Activated T-cell treated with anti-CD3 and anti-CD28 coated beads for 48 hours (primary cell): ENCODE measurements around the gene EXOSC2.

Experiments used
- DNase-seq: peaks from one replicate; pipeline ENCODE4 v3.0.0-alpha.2; 2020; ENCODE audit warnings: low read depth

Gene EXOSC2, protein sequence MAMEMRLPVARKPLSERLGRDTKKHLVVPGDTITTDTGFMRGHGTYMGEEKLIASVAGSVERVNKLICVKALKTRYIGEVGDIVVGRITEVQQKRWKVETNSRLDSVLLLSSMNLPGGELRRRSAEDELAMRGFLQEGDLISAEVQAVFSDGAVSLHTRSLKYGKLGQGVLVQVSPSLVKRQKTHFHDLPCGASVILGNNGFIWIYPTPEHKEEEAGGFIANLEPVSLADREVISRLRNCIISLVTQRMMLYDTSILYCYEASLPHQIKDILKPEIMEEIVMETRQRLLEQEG

GRCh38 chr9:130693426-130694191, at the start of gene EXOSC2:
EXOSC2 (plus strand) TSS chr9:130693780; CDS start chr9:130693792, 12 bp downstream.
- peak; percentile 95 for DNase-seq

- DNase-seq = no peak
Measured at GRCh38 chr9:130651221-130651620, 42.4 kb upstream of the EXOSC2 start.

- no peak for DNase-seq
Measured at GRCh38 chr9:130651752-130652151, 41.8 kb upstream of the EXOSC2 start.

GRCh38 chr9:130654879-130655278, 38.7 kb upstream of the EXOSC2 start:
- no peak for DNase-seq

- DNase-seq = no peak
Measured at GRCh38 chr9:130658893-130659698, 34.5 kb upstream of the EXOSC2 start.

- DNase-seq = no peak
Measured at GRCh38 chr9:130659699-130660248, 33.8 kb upstream of the EXOSC2 start.

DNA sequence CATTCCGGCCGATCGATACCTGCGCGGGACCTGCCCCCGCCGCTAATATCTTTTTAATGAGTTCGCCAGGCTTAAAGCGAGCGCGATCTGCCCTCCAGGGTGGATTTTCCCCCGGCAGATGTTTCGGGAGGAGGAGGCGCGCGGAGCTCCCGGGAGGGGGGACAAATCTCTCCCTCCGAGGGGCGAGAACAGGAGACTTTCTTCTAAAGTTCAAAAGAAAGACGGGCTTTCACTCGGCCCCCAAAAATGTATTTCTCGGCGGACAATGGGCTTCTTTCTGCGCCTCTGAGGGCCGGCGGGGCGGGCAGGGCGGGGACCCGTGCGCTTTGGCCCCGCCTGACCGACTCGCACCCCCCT, 33.3 kb upstream of the EXOSC2 start:
- no peak for DNase-seq

GRCh38 chr9:130660683-130661450, 32.7 kb upstream of the EXOSC2 start:
- no peak for DNase-seq

DNA sequence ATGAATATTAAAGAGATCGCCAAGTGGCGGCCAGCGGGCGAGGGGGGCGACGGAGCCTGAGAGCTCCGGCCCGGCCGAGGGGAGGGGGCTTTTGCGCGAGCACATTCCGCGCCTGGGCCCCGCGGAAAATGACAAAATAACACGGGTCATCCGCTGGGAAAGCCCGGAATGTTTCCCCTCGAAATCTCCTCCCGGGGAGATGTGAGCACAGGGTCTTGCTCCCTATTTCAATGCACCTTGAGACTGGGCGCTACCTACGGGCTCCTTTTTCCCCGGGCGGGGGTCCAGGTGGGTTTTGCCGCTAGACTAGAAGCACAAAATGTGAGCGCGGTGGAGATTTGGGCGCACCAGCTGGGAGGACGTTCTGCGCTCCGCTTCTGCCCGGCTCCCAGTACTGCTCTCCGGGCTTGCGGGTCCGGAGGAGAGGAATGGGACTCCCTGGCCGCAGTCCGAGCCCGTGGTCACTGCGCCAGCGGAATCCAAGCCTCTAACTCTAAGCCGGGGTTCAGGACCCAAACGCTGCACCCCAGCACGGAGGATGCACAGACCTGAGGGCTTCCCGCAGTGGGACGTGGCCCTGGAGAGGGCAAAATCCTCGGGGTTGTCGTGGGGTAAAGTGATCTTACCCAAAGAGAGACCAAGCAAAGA, 32.0 kb upstream of the EXOSC2 start:
- DNase-seq = no peak

DNA sequence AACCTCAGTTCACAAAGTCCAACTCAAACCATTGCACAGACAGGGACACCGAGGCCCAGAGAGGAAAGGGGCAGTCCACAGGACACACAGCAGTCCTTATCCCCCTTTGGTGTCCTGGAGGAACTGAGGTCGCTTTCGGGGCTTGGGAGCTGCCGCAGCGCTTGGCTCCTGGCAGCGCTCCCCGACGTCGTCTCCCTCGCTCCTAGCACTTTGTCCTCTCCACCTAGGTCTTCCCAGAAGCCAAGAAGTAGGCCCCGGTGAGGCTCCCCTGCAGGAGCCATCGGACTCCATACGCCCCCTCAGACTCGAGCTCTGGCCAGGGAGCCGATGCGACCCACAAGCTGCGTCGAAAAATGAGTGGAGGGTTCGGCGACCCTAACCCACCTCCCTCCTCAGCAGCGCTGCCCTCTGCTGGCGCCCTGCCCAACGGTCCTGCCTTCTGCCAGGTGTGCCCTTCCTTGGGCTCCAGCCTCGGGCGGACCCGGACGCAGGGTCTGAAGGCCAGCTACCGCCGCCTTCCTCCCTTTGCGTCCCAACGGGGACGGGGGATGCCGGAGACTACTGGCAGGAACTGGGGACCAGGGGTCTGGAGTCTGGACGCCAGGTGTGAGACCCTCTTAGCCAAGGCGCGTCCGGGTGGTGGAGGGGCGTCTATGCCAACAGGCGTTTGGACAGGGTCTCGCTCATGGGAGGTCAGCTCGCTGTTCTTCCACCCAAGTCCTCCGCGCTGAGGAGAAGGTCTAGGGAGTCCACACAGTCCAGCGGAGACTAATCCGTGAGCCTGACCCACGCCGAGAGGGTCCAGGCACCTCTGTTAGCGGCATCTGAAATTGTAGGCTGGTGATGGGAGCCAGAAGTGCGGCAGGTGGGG, 31.2 kb upstream of the EXOSC2 start:
- no peak for DNase-seq

- DNase-seq = no peak
Measured at GRCh38 chr9:130662970-130663257, 30.7 kb upstream of the EXOSC2 start.

DNA sequence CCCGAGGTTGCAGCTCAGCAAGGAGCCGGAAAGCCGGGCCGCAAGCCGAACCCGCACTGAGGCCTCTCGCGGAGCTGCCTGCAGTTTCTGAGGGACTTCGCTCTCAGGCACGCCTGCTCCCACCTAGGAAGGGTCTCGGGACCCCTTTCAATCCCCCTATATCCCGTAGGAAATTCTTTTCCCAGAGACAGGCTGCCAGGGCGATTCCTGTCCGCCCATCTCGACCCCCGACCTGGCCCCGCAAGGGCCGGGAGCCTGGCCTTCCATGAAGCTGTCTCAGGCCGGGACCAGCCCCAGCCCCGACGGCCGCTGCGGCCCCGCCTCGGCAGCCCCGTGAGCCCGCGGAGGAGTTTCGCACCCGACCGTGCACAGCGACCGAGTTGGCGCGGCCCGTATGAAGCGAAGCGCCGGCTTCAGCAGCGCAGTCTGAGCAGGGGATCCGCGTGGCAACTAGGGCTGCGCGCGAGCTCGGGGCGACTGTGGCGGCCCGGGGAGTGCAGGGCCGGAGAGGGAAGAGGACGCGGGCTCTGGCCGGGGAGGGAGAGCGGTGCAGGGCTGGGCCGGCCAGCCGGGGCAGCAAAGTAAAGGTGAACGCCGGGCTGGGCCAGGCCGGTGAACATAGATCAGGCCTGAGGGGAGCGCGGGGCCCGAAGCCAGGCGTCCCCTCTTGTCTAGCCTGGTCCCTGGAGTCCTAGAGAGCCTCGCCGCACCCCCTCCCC, 30.2 kb upstream of the EXOSC2 start:
- no peak for DNase-seq

DNA sequence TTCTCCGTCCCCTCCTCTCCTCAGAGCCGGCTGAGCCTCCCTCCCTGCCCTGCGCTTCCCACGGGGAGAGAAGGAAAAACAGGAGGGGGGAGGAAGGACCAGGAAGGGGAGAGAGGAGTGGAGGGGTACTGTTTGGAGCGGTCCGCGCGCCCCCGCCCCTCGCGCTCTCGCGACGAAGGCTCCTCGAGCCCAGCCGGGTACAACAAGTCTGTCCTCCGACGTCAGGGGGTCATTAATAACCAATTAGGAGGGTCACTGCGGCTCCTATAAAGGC, 29.7 kb upstream of the EXOSC2 start:
- DNase-seq = no peak

GRCh38 chr9:130664251-130665028, 29.1 kb upstream of the EXOSC2 start, which contains the start of gene PRDM12:
PRDM12 (plus strand) TSS chr9:130664594; CDS start chr9:130664654, 60 bp downstream.
- DNase-seq = no peak

- DNase-seq = no peak
Measured at GRCh38 chr9:130665029-130665430, 28.6 kb upstream of the EXOSC2 start.

DNA sequence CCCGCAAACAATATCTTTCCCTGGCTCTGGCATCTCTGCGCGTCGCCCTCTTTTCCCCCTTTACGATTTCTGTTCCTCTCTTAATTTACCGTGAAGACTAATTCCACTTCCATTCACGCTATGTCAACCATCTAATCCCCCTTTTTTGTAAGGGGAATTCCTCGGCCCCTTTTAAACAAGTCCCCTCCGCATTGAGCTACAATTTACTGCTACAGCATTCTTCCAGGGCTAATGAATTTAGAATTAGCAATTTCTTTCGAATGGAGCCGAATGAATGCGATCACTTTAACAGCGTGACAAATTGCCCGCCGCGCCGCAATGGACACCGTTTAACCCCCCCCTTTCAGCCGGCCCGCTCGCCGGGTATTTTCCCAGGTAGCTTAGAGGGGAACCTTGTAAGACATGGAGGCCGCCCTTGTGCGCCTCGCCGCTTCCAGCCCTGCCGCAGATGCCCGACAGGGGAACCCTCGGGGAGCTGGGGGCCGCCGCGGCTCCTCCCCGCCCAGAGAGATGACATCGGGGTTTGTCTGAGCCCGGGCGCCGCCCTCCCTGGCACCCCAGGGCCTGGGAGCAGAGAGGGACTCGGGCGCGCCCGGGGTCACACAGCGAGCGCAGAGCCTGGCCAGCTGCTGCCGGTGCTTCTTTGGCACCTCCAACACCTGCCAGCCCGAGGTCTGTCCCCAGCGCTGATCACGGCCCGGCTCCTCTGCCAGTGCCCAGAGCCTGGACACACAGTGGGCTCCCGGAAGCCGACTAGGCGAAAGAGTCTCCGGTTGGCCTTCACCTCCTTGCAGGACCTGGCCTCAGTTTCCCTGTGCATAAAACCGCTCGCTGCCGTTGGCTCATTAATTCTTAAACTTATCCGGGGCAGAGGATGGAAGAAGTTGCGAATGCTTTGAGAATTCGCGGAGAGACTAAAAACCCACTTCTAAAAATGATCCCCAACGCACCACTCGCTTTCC, 27.9 kb upstream of the EXOSC2 start:
- DNase-seq = no peak

DNA sequence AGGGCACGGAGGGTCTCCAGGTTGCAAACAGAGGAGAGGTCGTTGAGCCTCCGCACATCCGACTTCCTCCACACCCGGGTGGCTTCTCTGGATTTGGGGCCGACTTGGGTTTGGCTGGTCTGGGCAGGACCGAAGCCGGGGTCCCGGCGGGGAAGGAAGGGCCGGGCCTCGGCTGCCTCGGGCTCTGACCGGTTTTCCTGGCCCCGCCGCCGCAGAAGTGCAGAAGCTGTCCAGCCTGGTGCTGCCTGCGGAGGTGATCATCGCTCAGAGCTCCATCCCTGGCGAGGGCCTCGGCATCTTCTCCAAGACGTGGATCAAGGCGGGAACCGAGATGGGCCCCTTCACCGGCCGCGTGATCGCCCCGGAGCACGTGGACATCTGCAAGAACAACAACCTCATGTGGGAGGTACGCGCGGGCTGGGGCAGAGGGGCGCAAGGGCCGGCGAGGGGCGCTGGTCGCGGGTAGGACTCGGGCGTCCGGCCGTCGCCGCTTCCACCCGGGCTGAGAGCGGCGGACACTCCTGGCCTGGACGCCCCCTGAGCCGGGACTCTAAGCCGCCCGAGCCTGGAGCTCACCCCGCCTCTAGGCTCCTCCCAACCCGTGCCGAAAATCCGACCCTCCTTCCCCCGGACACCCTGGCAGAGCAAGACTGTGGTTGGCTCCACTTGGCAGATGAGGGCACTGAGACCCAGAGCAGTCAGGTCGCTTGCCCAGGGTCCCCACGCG, 27.0 kb upstream of the EXOSC2 start:
- no peak for DNase-seq
